Measurements from ENCODE around the gene AUTS2. TPM values are rescaled to one million over a fixed set of nuclear protein-coding genes. Genes with fewer than 3 reads are reported as not detected.

AUTS2 gene
- total and polyA plus RNA-seq, 2 of the 8 experiments (the other 6 are each of a cell fraction or from before 2014, with no cell fraction given), result 25.9 to 101 TPM

- no peak for TF ChIP-seq GABPA (IDR thresholded peaks at IDR 0.05; ENCODE audit: borderline replicate concordance, insufficient read depth, low read length)
- TF ChIP-seq BRCA1 (IDR thresholded peaks at IDR 0.05; ENCODE audit: low read depth, low read length), result no peak
- TF ChIP-seq TAF7 (optimal IDR thresholded peaks at IDR 0.05; ENCODE audit: borderline replicate concordance, low read depth, low read length), result no peak
- no peak for TF ChIP-seq GTF2F1 (IDR thresholded peaks at IDR 0.05; ENCODE audit: borderline replicate concordance, low read depth, low read length)
Observed at GRCh38 chr7:70795948-70796347, 1197.7 kb downstream of the AUTS2 start (continued).
